PC-3 (cell line): ENCODE measurements around the gene ATG9A.

ENCODE experiments used
- EZH2 ChIP-seq: fragments of 300-600 bp; sonication (generic); IDR thresholded peaks from one replicate; pipeline ENCODE4 v1.6.1; 2017; ENCODE audit warnings: antibody characterized with exemption, mild to moderate bottlenecking, low read length; ENCODE audit not compliant: unreplicated experiment
- EZH2phosphoT487 ChIP-seq: fragments of 300-600 bp; sonication (generic); IDR thresholded peaks from 2 replicates; pipeline ENCODE4 v1.6.1; 2018; ENCODE audit warnings: mild to moderate bottlenecking, antibody characterized with exemption, low read length, borderline replicate concordance
- TF ChIP-seq, protein P1 (sequence below): fragments of 300-600 bp; sonication (generic); conservative IDR thresholded peaks from 2 replicates; pipeline ENCODE4 v1.5.1; 2017; ENCODE audit warnings: antibody characterized with exemption, low read depth, mild to moderate bottlenecking, low read length

GRCh38 chr2:219216535-219216915, 12.9 kb downstream of the ATG9A start:
- TF ChIP-seq, protein P1, sequence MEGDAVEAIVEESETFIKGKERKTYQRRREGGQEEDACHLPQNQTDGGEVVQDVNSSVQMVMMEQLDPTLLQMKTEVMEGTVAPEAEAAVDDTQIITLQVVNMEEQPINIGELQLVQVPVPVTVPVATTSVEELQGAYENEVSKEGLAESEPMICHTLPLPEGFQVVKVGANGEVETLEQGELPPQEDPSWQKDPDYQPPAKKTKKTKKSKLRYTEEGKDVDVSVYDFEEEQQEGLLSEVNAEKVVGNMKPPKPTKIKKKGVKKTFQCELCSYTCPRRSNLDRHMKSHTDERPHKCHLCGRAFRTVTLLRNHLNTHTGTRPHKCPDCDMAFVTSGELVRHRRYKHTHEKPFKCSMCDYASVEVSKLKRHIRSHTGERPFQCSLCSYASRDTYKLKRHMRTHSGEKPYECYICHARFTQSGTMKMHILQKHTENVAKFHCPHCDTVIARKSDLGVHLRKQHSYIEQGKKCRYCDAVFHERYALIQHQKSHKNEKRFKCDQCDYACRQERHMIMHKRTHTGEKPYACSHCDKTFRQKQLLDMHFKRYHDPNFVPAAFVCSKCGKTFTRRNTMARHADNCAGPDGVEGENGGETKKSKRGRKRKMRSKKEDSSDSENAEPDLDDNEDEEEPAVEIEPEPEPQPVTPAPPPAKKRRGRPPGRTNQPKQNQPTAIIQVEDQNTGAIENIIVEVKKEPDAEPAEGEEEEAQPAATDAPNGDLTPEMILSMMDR: no peak
- no peak for TF ChIP-seq EZH2
- TF ChIP-seq EZH2phosphoT487: no peak
